HG03066 (cell line): ENCODE results near the gene MAP2K5.
"Not testable (repeated sequence)": the region's sequence is repeated elsewhere in the genome, so short reads cannot be mapped to it uniquely, and the experiment has no call there.

Experiments used
- ATAC-seq: cut with Tn5 transposase; IDR thresholded peaks from one replicate; pipeline ENCODE4 v1.9.1; 2021; ENCODE audit warnings: low read depth; ENCODE audit not compliant: unreplicated experiment

Gene MAP2K5

DNA sequence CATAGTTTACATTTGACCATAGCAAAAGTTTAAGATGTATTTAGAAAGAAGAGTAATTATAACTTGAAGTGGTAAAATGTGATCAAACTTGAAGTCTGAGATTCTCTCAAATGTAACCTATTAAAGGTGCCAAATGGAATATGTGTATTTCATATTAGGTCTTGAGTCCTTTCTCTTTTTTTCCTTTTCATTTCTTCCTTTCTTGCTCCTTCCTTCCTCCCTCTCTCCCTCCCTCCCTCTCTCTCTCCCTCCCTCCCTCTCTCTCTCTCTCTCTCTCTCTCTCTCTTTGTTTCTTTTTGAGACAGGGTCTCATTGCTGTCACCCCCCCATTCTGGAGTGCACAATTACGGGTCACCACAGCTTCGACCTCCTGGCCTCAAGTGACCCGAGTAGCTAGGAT, 47.7 kb downstream of the MAP2K5 start:
- no peak for ATAC-seq

DNA sequence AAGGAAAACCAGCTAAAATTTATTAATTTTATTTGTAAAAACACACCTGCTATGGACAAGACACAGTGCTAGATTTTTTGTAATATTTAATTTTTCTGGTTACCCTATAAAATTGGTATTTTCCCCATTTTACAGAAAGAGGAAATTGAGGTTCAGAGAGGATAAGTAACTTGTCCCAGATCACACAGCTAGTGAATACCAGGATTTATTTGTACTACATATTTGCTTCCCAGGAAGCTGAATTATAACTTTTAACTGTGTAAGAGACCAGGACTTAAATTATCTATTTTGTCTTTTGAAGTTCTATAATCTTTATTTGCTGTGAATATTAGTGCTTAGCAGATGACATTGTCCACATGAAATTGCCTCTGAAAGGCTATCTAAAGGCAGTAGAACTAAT, 49.7 kb downstream of the MAP2K5 start:
- ATAC-seq = no peak

DNA sequence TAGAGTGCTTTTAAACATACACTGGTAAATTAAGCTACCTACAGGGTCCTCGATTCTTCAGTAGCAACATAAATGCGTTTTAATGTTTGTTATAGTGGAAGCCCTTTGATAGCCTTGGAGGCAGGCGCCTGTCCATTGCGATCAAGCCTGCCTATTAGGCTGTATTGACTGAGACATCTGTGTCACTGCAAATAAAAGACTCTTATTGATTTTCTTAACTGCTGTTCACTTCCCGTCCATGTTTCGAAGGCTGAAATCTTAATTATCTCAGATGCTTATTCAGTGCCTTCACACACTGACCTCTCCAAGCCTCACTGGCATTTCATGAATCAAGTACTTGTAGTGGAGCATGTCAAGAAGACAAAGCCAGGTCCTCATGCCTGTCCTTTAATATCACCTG, 51.1 kb downstream of the MAP2K5 start:
- ATAC-seq = no peak

- ATAC-seq = no peak
Measured at GRCh38 chr15:67594770-67595169, 52.3 kb downstream of the MAP2K5 start.

DNA sequence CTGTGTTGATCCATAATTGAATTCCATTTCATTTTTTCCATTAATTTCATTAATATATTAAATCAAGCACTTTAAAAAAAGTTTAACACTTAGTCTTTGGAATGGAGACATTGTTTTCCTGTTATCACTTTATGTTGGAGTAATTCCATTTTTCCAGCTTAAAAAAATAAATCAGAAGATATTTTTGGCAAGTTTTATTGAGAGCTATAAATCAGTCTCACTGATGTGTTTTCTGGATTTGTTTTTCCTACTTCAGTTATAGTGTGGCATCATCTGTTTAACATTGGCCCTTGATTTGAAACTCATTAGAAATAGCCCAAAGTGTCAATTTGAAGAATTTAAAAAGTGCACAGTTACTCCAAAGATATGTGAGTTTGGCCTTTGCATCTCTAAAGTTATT, 53.1 kb downstream of the MAP2K5 start:
- ATAC-seq = no peak

DNA sequence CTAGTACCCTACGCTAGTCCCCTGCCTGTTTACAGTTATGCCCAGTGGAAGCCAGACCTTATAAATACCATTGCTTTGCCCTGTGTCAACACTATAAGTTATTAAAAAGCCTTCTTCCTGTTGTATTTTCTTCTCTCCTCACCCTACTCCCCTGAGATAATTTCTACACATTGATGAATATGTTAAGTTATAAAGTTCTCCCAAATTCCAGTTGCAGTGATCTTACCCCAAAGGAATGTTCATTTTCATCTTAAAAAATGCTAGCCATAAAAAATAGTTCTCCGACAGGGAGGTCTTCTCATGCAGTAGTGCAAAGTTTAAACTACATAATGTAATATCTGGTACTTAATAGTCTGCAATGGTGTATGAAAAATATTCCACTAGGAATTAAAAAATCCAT, 58.6 kb downstream of the MAP2K5 start:
- ATAC-seq = no peak

DNA sequence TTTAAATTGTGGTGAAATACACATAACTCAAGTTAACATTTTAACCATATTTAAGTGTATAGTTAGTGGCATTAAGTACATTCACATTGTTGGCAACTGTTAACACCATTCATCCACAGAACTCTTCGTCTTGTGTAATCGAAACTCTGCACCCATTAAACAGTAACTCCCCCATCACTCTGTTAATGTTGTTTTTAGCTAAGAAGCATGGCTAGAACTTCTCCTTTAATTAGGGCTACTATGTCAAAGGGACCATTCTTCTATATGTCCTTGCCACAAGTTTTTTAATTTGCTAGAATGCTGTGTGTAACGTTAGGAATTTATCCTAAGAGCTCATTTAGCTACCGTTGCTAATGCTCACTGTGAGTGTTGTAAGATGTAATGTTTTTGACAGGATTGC, 60.6 kb downstream of the MAP2K5 start:
- ATAC-seq = no peak

DNA sequence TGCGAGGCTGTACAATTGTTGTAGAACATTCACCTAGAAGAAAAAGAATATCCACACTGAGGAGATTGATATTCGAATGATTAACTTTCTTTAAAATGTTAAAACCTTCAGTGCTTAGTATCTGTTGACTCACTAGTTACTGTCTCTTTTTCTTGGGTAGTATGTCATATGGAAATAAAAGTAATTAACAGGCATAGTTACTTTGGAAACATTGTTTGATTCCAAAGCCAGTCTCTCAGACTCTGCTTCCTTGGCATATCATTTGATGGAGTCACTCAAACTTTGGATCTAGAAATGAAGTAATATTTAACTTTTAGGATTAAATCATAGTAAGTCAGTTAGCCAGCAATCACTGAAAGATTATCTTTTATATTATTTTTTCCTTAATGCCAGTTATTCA, 63.4 kb downstream of the MAP2K5 start:
- no peak for ATAC-seq

- no peak for ATAC-seq
Measured at GRCh38 chr15:67606742-67607141, 64.2 kb downstream of the MAP2K5 start.

DNA sequence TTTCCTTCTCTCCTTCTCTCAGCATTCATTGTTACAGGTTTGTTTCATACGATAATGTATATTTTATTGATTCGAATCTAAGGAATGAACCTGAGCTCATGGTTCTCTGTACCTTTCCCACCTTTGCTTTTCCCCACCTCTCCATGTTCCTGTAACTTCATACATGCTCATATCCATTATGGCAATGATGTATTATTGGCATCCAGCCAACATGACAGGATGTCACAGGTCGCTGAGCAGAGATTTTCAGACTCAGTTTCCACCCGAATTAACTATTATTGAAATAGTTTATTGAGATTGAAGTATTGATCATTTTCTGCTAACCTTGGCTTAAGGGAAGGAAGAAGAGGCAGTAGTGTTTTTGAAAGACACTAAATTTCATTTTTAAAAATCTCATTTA, 64.8 kb downstream of the MAP2K5 start:
- no peak for ATAC-seq

- ATAC-seq = no peak
Measured at GRCh38 chr15:67607959-67608637, 65.6 kb downstream of the MAP2K5 start.

DNA sequence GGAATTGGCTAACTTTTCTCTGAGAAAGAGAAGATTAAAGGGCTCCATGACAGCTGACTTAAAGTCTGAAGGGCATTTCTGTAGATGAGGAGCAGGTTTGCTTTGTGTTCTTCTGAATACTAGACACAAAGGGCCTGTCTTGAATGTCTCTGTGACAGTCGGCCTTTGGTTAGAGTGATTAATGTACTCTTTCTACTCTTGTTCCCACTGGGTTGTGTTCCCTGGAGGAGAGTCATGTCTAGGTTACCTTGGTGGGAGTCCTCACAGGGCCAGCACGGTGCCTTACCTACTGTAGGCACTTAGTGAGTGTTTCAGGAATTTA, 66.1 kb downstream of the MAP2K5 start:
- no peak for ATAC-seq

DNA sequence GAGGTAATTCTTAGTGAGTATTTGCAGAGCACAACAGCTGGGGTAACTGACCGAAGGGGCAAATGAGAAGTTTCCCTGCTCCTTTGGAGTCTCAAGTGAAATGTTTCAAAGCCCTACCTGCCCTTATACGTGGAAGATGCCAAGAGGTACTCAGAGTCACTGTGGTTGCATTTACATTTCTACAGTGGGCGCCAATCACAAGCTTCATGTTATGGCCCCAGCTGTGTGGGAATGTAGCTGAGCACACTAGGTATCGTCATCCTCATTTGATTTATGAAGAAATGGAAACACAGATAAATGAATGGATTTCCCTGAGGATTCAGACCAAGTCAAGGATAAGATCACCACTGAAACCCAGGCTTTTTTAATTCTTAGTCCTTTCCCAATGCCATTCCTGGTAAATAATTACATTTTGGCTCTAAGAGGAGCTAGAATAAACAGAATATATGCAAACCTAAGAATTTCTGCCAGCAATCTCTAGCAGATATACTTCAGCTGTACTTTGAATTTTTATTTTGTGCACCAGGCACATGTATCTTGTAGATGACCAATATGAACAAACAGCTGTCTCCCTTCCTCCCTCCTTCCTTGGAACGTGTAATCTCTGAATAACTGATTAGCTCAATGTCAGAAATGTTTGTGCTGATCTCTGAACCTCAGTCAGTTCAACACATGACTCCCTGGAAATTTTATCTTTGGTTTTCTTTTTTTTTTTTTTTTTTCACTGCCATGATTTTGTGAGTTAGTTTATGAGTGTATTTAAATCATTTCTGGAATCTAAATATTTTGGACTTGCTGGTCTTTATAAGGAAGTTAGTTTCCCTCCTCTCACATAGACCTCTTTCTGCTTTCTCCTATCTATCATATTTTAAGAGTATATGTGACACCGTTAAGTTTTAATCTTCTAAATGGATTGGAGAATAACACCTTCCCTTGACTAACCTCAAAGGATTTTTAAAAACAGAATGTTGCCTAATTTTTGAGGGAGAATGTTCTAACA, 69.2 kb downstream of the MAP2K5 start:
- ATAC-seq = no peak

GRCh38 chr15:67613211-67613610, 70.7 kb downstream of the MAP2K5 start:
- ATAC-seq = no peak

DNA sequence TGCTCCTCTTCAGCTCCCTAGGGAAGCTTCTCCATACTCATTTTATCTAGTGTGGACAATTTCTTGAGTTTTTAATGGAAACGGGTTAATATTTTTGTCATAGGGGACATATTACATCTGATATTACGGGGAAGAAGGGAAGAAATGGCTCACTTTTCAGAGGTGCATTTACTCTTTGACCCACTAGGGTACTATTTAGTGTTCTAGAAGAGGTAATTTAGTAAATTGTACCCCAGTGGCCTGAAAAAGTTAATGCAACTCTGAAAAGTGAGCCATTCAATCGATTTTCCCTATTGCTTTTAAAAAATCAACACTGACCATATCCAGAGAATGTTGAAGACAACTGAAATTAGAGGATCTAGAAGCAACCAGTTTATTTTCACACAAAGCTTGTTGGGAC, 71.2 kb downstream of the MAP2K5 start:
- no peak for ATAC-seq

- ATAC-seq = not testable (repeated sequence)
Measured at GRCh38 chr15:67615131-67615534, 72.6 kb downstream of the MAP2K5 start.

DNA sequence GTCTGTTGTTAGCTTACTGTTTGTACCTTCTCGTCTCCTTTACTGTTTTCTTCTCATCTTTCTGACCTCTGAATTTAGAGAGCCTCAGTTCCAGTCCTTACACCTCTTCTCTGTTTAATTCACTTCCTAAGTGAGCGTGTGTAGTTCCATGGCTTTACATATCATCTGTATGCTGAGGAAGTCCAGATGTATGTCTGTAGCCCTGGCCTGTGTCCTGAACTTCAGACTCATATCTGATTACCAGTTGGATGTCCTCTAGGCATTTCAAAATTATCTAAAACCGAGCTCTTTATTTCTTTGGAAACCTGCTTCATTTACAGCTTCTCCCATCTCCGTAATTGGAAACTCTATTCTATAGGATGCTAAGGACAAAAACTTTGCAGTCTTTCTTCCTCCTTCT, 75.8 kb downstream of the MAP2K5 start:
- no peak for ATAC-seq

DNA sequence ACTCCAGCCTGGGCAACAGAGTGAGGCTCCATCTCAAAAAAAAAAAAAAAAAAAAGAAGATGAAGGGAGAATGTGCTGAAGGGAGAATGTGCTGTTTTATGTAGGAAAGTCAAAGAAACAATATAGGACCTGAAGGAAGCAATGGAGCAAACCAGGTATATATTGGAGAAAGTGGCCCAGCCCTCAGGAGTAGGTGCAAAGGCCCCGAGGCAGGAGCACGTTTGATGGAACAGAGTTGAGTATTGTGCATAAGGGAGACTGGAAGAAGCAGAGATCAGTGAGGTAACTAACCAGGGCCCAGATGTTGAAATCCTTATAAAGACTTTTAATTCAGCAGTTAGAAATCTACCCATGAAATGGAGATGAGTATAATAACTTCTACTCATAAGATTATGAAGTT, 79.6 kb downstream of the MAP2K5 start:
- no peak for ATAC-seq

- ATAC-seq = no peak
Measured at GRCh38 chr15:67632261-67632660, 89.8 kb downstream of the MAP2K5 start.

- not testable (repeated sequence) for ATAC-seq
Measured at GRCh38 chr15:67635950-67636349, 93.4 kb downstream of the MAP2K5 start.

- no peak for ATAC-seq
Measured at GRCh38 chr15:67639591-67639990, 97.1 kb downstream of the MAP2K5 start.

GRCh38 chr15:67641453-67641852, 99.0 kb downstream of the MAP2K5 start:
- ATAC-seq = no peak
